Body of pancreas (tissue), 4 donors: Measurements from ENCODE around the gene MUC6.

Experiments
- POLR2A ChIP-seq, 3 donors: fragments of 450-650 bp; IDR thresholded peaks; one replicate each; pipeline ENCODE4 v1.6.1; 2016; ENCODE audit warnings: antibody characterized with exemption in 3 of 3, mild to moderate bottlenecking in 2 of 3
- TF ChIP-seq, protein P1 (sequence below), 7 experiments: fragments of 450-650 bp in 4 of 7; fragments of 200-600 bp in 3 of 7; sonication (generic) in 3 of 7; IDR thresholded peaks; one replicate each; pipeline ENCODE4 v1.5.1; 2016 to 2019; ENCODE audit warnings: antibody characterized with exemption in 7 of 7

DNA sequence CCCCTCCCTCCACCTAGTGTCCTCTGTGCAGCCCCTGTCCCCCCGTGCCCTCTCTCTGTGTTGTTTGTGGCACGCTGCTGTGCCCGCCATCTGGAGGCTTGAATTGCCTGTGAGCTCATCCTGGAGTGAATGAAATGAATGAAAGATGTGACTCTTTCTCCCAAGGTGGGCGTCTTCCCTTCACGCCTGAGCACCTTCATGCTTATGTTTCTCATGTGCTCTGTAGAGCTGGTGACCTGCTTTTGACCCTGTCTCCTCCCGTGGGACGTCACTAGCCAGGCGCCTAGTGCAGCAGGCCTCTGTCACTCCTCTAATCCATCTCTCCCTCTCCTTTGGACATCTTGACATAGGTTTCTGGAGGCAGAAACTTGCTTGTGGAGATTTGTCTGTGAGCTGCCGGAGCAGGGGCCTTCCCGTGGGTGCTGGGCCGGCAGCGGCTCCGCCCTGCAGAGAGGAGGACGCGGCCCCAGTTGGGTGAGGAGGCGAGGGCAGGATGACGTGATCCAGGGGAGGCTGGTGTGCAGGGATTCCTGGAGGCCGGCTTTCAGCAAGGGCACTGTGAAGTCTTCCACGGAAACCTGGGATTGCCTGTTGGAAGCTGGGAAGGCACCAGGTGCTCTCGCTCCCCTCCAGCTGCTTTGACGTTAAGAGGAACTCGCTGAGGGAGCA lies 40.6 kb downstream of the MUC6 start:
- TF ChIP-seq, protein P1, sequence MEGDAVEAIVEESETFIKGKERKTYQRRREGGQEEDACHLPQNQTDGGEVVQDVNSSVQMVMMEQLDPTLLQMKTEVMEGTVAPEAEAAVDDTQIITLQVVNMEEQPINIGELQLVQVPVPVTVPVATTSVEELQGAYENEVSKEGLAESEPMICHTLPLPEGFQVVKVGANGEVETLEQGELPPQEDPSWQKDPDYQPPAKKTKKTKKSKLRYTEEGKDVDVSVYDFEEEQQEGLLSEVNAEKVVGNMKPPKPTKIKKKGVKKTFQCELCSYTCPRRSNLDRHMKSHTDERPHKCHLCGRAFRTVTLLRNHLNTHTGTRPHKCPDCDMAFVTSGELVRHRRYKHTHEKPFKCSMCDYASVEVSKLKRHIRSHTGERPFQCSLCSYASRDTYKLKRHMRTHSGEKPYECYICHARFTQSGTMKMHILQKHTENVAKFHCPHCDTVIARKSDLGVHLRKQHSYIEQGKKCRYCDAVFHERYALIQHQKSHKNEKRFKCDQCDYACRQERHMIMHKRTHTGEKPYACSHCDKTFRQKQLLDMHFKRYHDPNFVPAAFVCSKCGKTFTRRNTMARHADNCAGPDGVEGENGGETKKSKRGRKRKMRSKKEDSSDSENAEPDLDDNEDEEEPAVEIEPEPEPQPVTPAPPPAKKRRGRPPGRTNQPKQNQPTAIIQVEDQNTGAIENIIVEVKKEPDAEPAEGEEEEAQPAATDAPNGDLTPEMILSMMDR (IDR thresholded peaks at IDR 0.05), result no peak
- TF ChIP-seq POLR2A (IDR thresholded peaks at IDR 0.05), result no peak
